Measurements from ENCODE around the gene CDK7. TPM values are rescaled to one million over a fixed set of nuclear protein-coding genes. Genes with fewer than 3 reads are reported as not detected.

The CDK7 gene
- polyA plus RNA-seq, 1 of the 3 experiments (the other 2 are of a cell fraction), result 44.2 TPM

- no peak for TF ChIP-seq ZBTB33 (IDR thresholded peaks at IDR 0.05; ENCODE audit: borderline replicate concordance, low read depth)
- no peak for TF ChIP-seq USF1 (IDR thresholded peaks at IDR 0.05; ENCODE audit: borderline replicate concordance, low read depth)
- TF ChIP-seq USF2 (IDR thresholded peaks at IDR 0.05; ENCODE audit: borderline replicate concordance, low read depth, low read length), result no peak
- no peak for TF ChIP-seq GATA2 (CRISPR knock-in tag; IDR thresholded peaks at IDR 0.05)
- TF ChIP-seq JUND (IDR thresholded peaks at IDR 0.05), result no peak
- TF ChIP-seq MEF2A (IDR thresholded peaks at IDR 0.05; ENCODE audit: borderline replicate concordance, low read depth), result no peak
Measured at GRCh38 chr5:69202497-69202896, 32.2 kb upstream of the CDK7 start (continued).

GRCh38 chr5:69206528-69207190 lies 28.0 kb upstream of the CDK7 start:
- no peaks in the 10 kb centered on the region for H3K27me3 ChIP-seq (ENCODE audit: insufficient read depth)
- peaks cover 14% of the 10 kb centered on the region for H3F3A ChIP-seq (replicated peaks; ENCODE audit: insufficient read depth)
- WGBS (ENCODE audit: low lambda C conversion rate), result 87% methylated on average over 5 of the region's 5 CpGs
- peaks cover 0 to 4% of the 10 kb centered on the region in 2 experiments for H3K36me3 ChIP-seq (replicated peaks in 1 of 2; ENCODE audit: control insufficient read depth in 1 of 2, insufficient read depth in 2 of 2, low read length in 1 of 2)
- DNase-seq, result no peak
- no peak overlapping the region for H3K27ac ChIP-seq (ENCODE audit: low read depth in 2 of 2, low read length in 1 of 2)
- no peaks in the 10 kb centered on the region for H3K9me3 ChIP-seq
- ChIA-PET CTCF (no interaction called here), POLR2A (no interaction called here)
- H3K9ac ChIP-seq, result no peak overlapping the region
- TF ChIP-seq GABPA (IDR thresholded peaks at IDR 0.05; ENCODE audit: low read depth) (no peak), CTCF (IDR thresholded peaks at IDR 0.05) (no peak), FOXJ3 (CRISPR knock-in tag; IDR thresholded peaks at IDR 0.05) (no peak), MEF2A (IDR thresholded peaks at IDR 0.05; ENCODE audit: borderline replicate concordance, low read depth) (no peak), MAX (IDR thresholded peaks at IDR 0.05; ENCODE audit: low read depth) (no peak), CHD2 (IDR thresholded peaks at IDR 0.05; ENCODE audit: low read length, partially characterized antibody) (no peak), FOXM1 (IDR thresholded peaks at IDR 0.05; ENCODE audit: low read depth) (no peak), EP300 (IDR thresholded peaks at IDR 0.05; ENCODE audit: borderline replicate concordance in 1 of 2, low read depth in 1 of 2, low read length in 1 of 2) (no peak), NRF1 (IDR thresholded peaks at IDR 0.05; ENCODE audit: low read depth, low read length) (no peak), REST (IDR thresholded peaks at IDR 0.05; ENCODE audit: low read depth, low read length) (no peak)
- H3K4me3 ChIP-seq (ENCODE audit: low read depth in 2 of 2, low read length in 1 of 2), result no peak overlapping the region
- no peak overlapping the region for H3K4me2 ChIP-seq
- H3K79me2 ChIP-seq (ENCODE audit: insufficient read depth), result no peaks in the 10 kb centered on the region
- no peak overlapping the region for H2AFZ ChIP-seq (ENCODE audit: low read depth)
- H3K9me2 ChIP-seq, result no peaks in the 10 kb centered on the region
- no peaks in the 10 kb centered on the region for H4K20me1 ChIP-seq (ENCODE audit: insufficient read depth)
- no peaks in the 10 kb centered on the region for H3K4me1 ChIP-seq (ENCODE audit: control insufficient read depth in 1 of 2, insufficient read depth in 2 of 2, low read depth in 1 of 2, low read length in 1 of 2)

All from SK-N-SH (cell line).